GM19193 (cell line): ENCODE measurements around the gene ERBB4.

Source experiments
- POLR2A ChIP-seq: IDR thresholded peaks from 4 replicates; pipeline ENCODE4 v1.6.1; 2011; ENCODE audit not compliant: insufficient read depth, insufficient read length; ENCODE audit errors: extremely low read depth

ERBB4 gene

DNA sequence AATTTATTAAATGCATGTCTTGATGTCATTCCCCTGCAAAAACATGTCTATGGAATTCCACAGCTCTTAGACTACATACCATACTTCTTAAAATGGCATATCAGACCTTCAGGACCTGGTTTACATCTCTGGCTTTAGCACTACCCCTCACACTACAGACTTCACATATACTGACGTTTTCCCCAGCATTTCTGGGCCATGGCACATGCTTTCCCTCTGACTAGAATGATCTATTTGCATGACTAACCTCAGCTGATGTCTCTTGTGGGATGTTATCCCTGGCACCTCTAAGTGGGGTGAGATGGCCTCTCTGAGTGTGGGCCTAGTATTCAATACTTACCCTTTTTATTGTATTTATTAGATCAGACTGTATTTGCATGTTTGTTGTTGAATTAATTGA, 381.6 kb downstream of the ERBB4 start:
- no peak for TF ChIP-seq POLR2A

DNA sequence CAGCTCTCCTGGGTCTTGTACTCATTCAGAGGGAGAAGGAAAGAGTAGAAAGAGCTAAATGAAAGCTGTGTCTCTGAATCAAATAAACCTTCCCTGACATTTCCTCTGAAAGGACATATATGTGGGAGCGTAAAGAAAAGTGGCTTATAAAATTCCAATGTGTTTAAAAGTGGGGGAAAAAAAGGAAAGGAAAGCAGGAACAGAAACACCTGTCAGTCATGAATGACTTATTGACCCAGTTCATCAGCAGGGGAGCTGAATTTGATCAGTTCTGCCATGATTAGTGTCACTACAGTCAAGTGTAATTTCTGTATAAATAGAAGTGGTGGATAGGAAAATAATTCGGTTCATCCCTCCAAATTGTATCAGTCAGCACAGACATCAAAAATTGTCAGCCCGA, 382.5 kb downstream of the ERBB4 start:
- TF ChIP-seq POLR2A, result no peak

DNA sequence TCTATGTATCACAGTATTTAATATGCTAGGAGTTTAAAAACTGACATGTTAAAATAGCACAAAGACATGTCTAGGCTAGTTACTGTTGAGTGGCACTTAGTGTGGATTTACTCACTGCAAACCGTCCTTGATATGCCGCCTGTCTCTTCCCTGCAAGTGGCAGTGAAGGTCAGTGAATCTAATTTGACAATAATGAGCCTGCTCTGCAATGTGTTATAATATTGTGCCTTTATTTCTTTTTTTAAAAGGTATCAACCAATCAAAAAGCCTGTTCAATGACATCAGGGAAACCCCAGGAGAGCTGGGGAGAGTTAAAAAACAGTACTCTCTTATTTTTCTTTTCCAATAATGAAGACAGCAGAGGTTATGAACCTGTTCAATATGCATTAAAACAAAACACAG, 384.1 kb downstream of the ERBB4 start:
- TF ChIP-seq POLR2A, result no peak

DNA sequence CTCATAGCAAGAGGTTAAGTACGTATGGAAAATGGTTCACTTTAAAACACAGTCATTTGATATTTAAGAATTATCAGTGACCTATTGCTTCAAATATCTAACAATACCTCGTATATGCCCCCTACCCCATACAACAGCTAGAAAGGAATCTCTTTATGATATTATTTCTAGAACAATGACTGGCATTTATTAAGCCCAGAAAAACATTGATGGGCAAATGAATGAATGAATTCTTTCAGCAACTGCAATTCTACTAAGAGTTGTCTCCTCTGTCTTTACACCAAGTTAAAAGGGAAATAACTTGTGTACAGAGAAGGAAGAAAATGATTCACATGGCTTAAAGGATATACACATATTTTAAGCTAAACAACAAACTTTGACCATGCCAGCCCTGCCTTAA, 384.7 kb downstream of the ERBB4 start:
- TF ChIP-seq POLR2A, result no peak

DNA sequence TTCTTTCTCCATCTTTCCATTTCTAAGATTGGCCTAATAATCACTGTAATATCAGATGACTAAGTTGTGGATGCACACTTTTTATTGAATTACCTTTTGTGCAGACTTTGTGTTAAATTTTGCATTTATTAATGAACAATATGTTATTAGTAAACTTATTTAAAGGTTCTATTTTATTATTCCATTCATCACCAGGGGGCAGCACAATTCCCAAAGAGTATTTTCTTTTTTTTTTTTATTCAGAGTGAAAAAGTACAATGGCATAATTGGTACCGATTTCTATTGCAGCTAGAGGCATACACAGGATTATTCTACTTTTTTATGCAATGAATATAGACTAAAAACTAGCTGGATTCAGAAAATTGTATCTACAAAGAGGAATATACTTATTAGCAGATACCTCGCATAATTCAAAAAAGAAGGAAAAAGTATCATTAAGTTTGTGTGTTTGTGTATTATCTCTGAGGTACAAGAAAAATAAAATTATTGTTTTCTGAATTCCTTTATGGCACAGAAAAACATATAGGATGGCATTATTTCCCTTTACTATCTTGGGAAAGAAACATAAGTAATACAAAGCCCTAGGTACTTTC, 390.6 kb downstream of the ERBB4 start:
- no peak for TF ChIP-seq POLR2A

DNA sequence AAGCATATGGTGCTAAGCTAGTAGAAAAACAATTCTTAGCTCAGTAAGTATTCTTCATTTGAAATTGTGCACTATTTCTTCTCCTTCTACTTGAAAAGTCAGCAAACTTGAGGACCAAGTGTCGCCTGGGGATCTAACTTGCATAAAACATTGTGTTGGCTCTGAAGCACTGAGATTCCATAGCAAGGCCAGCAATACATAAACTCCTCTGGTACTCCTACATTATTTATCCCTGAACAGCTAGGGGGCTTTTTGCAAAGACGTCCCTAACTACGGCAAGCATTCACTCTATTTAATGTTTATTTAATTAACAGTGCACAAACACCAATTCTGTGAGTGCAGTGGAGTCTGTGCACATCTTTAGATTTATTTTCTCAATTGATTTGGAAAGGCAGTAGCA, 392.2 kb downstream of the ERBB4 start:
- no peak for TF ChIP-seq POLR2A

DNA sequence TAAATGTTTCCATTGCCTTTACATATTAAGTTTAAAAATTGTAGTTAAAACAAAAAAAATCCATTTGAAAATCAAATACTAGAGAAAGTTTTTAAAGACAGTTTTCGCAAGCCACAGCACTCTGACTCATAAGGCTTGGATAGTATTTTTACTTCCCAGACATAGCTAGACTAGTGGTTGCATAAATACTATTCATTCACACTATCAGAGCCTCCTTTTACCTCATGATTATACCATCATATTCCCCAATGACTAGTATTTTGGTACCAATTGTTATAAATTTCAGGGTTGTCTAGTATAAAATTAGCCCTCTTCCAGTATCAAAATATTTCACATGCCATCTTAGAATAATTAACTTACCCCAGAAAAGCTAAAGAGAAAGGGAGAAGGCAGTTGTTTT, 393.5 kb downstream of the ERBB4 start:
- no peak for TF ChIP-seq POLR2A

DNA sequence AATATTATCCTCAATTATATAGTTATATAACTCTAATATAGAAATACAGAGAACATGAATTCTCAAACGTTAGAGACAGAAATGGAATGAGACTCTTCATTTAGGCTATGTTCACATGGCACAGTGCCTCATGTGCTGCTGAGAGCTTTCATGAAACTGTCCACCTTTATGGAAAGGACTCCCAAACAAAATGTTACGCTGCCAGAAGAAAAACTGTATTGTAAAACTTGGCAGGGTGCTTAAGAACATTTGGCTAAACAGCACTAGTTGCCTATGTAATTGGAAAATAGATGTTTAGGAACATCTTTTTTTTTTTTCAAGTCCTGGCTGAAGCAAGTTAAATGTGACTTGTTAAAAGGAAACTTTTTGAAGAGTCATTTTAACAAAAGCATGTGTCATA, 396.0 kb downstream of the ERBB4 start:
- no peak for TF ChIP-seq POLR2A

DNA sequence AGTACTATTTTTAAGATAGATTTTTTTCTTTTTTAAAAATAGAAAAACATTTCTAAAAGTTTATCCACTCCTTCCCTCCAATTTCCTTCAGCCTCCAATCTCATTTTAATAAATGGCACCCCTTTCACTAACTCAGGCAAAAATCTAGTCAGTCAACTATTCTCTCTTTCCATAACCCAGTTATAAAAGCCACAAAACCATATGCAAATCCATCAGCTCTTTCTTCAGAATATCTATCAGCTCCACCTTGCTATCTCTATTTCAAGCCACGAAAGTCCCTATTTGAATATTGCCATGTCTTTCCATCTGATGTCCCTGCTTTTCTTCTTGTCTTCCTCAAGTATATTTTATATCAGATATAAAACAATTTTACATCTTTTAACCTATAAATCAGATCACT, 397.1 kb downstream of the ERBB4 start:
- TF ChIP-seq POLR2A, result no peak

DNA sequence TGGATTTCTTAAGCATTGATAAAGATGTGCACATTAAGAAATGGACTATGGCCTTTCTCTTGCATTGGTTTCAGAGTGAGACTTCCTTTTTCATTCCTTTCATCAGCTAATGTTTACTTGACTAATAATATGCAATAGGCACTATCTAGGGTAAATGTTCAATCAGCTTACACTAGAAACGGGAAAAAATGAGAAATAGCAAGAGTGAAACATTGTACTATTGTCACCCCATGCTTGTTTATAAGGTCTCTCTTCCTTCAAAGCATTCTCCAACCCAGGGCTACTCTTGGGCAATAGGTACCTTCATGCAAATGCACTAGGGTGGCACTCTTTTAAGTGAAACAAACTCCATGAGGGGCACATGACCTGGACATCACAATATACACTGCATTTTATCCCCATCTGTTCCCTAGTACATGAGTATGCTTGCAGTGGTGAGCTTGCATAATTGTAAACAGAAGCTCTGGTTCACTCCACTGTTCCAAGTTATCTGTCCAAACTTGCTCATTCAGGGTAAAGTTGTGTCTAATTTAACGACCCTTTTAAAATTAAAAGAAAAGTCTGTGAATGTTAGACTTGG, 402.3 kb downstream of the ERBB4 start:
- no peak for TF ChIP-seq POLR2A

DNA sequence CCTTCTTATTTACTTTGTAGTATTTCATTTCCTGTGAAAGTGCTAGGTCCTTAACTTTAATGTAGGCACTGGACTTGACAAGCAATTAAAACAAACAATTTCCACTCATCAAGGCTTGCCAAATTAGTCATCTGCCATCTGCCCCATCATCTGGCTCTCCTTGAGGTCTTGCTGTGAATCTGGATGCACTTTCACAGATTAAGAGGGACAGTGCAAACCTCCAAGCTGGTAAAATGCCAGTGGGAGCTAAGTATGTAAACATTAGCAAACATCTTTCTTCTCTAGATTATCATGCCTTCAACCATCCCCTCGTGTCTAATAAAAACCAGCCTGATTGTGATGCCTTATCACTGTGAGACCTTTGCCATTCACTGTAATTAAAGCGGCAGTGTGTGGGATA, 402.9 kb downstream of the ERBB4 start:
- no peak for TF ChIP-seq POLR2A

DNA sequence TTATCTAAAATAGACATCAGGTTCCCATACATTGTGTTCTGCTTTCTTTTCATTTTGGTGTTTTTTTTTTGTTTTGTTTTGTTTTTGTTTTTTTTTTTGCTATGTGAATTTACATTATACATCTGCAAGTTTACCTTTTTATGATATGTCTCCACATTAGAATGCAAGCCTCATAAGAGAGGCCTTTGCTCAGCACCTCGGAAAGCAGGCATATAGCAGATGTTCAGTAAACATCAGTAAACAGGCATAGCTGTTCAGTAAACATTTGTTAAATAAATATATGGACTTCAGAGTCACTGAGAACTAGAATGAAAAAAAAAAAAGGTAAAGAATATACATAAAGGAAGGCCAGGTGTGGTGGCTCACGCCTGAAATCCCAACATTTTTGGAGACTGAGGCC, 405.3 kb downstream of the ERBB4 start:
- no peak for TF ChIP-seq POLR2A

DNA sequence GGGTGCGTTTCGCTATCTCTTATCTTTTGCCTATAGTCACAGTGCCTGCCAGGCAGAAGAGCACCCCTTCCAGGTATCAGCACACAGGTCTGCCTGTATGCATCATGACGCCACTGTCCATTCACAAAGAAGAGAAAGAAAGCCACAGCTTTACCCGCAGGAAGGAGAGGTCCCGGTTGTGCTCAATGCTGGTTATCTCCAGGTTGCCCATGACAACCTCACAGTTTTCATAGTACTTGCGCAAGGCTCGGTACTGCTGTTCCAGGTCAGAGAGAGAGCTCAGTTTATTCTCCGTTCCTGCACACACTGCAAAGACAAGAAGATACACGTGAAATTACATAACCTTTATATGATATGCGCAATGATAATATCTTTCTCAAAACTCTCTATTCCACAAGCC, 414.0 kb downstream of the ERBB4 start:
- no peak for TF ChIP-seq POLR2A

DNA sequence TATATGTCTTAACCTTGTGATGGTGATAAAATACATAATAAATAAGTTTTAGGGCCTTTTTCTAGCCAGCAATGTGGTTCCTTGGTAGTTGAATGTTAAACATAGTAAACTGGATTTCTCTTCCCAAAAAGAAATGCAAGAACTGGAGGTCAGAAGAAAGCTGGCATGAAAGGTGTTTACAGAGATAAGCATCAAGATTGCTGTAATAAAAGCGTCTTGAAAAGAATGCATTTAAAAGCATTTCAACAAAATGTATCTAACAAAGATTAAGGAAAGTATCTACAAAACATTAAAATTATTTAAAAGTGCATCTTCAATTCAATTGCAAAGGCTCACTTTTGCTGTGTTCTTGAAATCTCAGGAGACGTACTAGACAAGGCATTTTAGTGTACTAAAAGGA, 419.0 kb downstream of the ERBB4 start:
- no peak for TF ChIP-seq POLR2A

DNA sequence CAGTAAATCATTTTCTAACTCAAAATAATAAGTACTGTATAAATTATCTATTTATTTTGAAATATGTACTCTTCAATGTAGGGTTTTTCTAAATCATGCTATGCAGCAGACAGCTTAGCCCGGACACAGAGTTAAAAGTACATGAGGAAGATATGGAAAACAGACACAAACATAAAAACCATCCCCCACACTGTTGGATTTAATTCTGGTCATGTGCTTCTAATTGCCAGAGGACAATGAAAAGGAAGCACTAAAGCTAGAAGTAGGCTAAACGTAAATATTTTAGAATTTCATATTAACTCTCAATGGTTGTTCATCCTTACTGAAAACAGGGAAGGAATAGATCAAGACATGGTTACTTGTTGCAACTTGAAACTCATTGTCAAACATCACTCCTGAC, 420.7 kb downstream of the ERBB4 start:
- no peak for TF ChIP-seq POLR2A

DNA sequence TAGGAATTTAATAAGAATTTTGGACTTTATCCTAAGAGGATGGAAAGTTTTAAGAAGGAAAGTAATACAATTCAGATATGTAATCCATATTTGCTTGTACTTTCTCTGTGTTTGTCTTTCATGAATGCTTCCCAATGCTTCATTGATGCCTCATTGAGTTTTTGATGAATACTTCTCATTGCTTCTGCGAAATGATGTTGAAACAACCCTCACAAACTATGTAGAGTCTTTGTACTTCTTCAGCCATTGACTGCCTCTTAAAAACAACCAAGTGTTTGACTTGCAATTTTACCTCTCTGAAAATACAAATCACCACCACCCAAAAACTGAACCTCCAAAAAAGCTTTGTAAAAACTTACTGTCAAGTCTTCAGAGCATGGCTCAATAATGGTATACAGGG, 424.1 kb downstream of the ERBB4 start:
- TF ChIP-seq POLR2A, result no peak

DNA sequence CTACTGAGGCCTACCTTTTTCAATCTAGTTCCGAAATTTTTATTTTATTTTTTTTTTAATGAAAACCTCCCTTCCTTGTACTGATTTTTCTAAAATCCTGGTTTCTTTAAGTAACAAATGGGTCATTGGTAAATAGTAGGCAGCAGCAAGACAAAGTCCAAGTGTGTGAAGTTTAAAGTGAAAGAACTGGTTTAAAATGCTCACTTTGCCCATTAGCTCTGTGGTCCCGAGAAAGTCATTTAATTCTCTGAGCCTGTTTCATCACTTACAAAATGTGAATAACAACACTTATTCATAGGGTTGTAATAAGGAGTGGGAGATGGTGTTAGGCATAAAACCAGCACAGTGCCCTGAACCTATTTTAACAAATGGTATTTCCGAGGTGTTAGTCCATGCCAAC, 426.2 kb downstream of the ERBB4 start:
- no peak for TF ChIP-seq POLR2A
